IMR-90 (cell line): ENCODE measurements around the gene RDH13. TPM values are rescaled to one million over a fixed set of nuclear protein-coding genes. Genes with fewer than 3 reads are reported as not detected.

ENCODE experiments used
- ATAC-seq: fragments of 200-7000 bp; cut with Tn5 transposase; 2 replicates; pipeline ENCODE4 v1.9.1; 2020; ENCODE audit warnings: low read depth, mild to moderate bottlenecking, moderate library complexity
- BruUV-seq: library from RNA; stranded (reverse); fragments of 400-500 nt; replicated peaks from 2 replicates; lab custom pipeline; 2021; lab: Mats Ljungman, UMichigan
- CTCF ChIA-PET: fragments of 300-600 bp; formaldehyde crosslinking; extraction: SDS; loops from one replicate; lab custom pipeline; 2021; ENCODE audit warnings: antibody characterized with exemption; lab: Yijun Ruan, JAX
- POLR2A ChIA-PET: fragments of 300-600 bp; sonication (Branson Sonifier 250); formaldehyde crosslinking; loops from one replicate; lab custom pipeline; 2022; ENCODE audit warnings: antibody characterized with exemption; ENCODE audit not compliant: unreplicated experiment; lab: Charles Lee
- DNase-seq: peaks from one replicate; pipeline ENCODE4 v3.0.0; 2013
- H2AFZ ChIP-seq: replicated peaks from 2 replicates; pipeline ENCODE3; 2013; ENCODE audit warnings: low read length, mild to moderate bottlenecking; ENCODE audit not compliant: poor library complexity
- H2AK5ac ChIP-seq: 2 replicates; pipeline ENCODE4 v1.6.1; 2013; ENCODE audit warnings: low read depth, low read length, inconsistent platforms
- H2AK9ac ChIP-seq: replicated peaks from 2 replicates; pipeline ENCODE3; 2013; ENCODE audit warnings: mild to moderate bottlenecking, low read depth, low read length, moderate library complexity; ENCODE audit not compliant: poor library complexity
- H2BK120ac ChIP-seq: 2 replicates; pipeline ENCODE4 v1.6.1; 2013; ENCODE audit warnings: low read depth, low read length, inconsistent platforms
- H2BK15ac ChIP-seq: 3 replicates; pipeline ENCODE4 v1.6.1; 2013; ENCODE audit warnings: low read depth, low read length, inconsistent platforms
- H2BK20ac ChIP-seq: 2 replicates; pipeline ENCODE4 v1.6.1; 2013; ENCODE audit warnings: low read depth, mild to moderate bottlenecking, inconsistent platforms, low read length, moderate library complexity
- H2BK5ac ChIP-seq: 2 replicates; pipeline ENCODE4 v1.6.1; 2013; ENCODE audit warnings: mild to moderate bottlenecking, low read depth, low read length, inconsistent platforms; ENCODE audit not compliant: poor library complexity, severe bottlenecking
- H3K14ac ChIP-seq: replicated peaks from 2 replicates; pipeline ENCODE4 v1.6.1; 2013; ENCODE audit warnings: low read depth, low read length, inconsistent platforms
- H3K18ac ChIP-seq: 2 replicates; pipeline ENCODE4 v1.6.1; 2013; ENCODE audit warnings: low read depth, low read length, control low read depth
- H3K23ac ChIP-seq: 2 replicates; pipeline ENCODE4 v1.6.1; 2013; ENCODE audit warnings: low read depth, low read length, inconsistent platforms
- H3K27ac ChIP-seq: 2 replicates; pipeline ENCODE4 v1.5.1; 2013; ENCODE audit warnings: mild to moderate bottlenecking, control low read depth, low read length; ENCODE audit not compliant: insufficient read depth
- H3K27me3 ChIP-seq: 2 replicates; pipeline ENCODE4 v1.6.1; 2013; ENCODE audit warnings: low read length; ENCODE audit not compliant: control insufficient read depth, insufficient read depth
- H3K36me3 ChIP-seq: 2 replicates; pipeline ENCODE4 v1.6.1; 2013; ENCODE audit warnings: low read length, mixed read lengths; ENCODE audit not compliant: control insufficient read depth, insufficient read depth
- H3K4ac ChIP-seq: 2 replicates; pipeline ENCODE4 v1.6.1; 2013; ENCODE audit warnings: low read depth, low read length, inconsistent platforms
- H3K4me1 ChIP-seq: 2 replicates; pipeline ENCODE4 v1.6.1; 2013; ENCODE audit warnings: low read length, mixed read lengths; ENCODE audit not compliant: control insufficient read depth, insufficient read depth
- H3K4me2 ChIP-seq: 2 replicates; pipeline ENCODE4 v1.6.1; 2013; ENCODE audit warnings: low read depth, mild to moderate bottlenecking, control low read depth, low read length, moderate library complexity
- H3K4me3 ChIP-seq: 2 replicates; pipeline ENCODE4 v1.5.1; 2013; ENCODE audit warnings: low read depth, mild to moderate bottlenecking, control low read depth, low read length, moderate library complexity; ENCODE audit not compliant: insufficient read depth
- H3K56ac ChIP-seq: 2 replicates; pipeline ENCODE4 v1.6.1; 2013; ENCODE audit warnings: low read length, inconsistent platforms; ENCODE audit not compliant: insufficient read depth; ENCODE audit errors: extremely low read depth
- H3K79me1 ChIP-seq, 2 experiments: 2 replicates each; pipeline ENCODE4 v1.6.1; 2013; ENCODE audit warnings: low read length in 2 of 2, inconsistent platforms in 1 of 2, low read depth in 1 of 2
- H3K9ac ChIP-seq: 2 replicates; pipeline ENCODE4 v1.6.1; 2013; ENCODE audit warnings: low read depth, low read length, control low read depth
- H3K9me1 ChIP-seq: 2 replicates; pipeline ENCODE4 v1.6.1; 2013; ENCODE audit warnings: low read length, inconsistent platforms; ENCODE audit not compliant: insufficient read depth
- H3K9me3 ChIP-seq: 2 replicates; pipeline ENCODE4 v1.6.1; 2013; ENCODE audit warnings: low read length; ENCODE audit not compliant: control insufficient read depth, insufficient read depth
- H4K20me1 ChIP-seq: 2 replicates; pipeline ENCODE4 v1.6.1; 2013; ENCODE audit warnings: low read length, inconsistent platforms; ENCODE audit not compliant: insufficient read depth
- H4K5ac ChIP-seq: 2 replicates; pipeline ENCODE4 v1.6.1; 2013; ENCODE audit warnings: mild to moderate bottlenecking, low read depth, low read length, control low read depth
- H4K8ac ChIP-seq, 2 experiments: 2 replicates each; pipeline ENCODE4 v1.6.1; 2013; ENCODE audit warnings: low read depth in 2 of 2, low read length in 2 of 2, control low read depth in 1 of 2, inconsistent platforms in 1 of 2
- H4K91ac ChIP-seq: 2 replicates; pipeline ENCODE4 v1.6.1; 2013; ENCODE audit warnings: low read depth, low read length, inconsistent platforms; ENCODE audit not compliant: insufficient read depth
- POLR2A ChIP-seq: IDR thresholded peaks from 2 replicates; pipeline ENCODE4 v1.6.1; 2012; ENCODE audit warnings: mild to moderate bottlenecking, low read depth, low read length
- WGBS, 2 experiments: methylation state at CpG; one replicate each; pipeline versions ENCODE4 v1.1.5 to v1.1.7; 2013; ENCODE audit warnings: missing lambda C conversion rate in 2 of 2; ENCODE audit not compliant: insufficient read length in 1 of 2; ENCODE audit errors: extremely low coverage in 2 of 2; 5-methylcytosine and 5-hydroxymethylcytosine counted together
- dilution Hi-C: fragments of 300-500 bp; cut with HindIII; formaldehyde crosslinking; loops from one replicate; pipeline ENCODE4 v1.14.3; 2018; ENCODE audit warnings: low sequenced_read_pairs; ENCODE audit not compliant: unreplicated experiment
- in situ Hi-C: fragments of 300-500 bp; cut with MboI; formaldehyde crosslinking; loops from 3 replicates; pipeline ENCODE4 v1.14.3; 2019; ENCODE audit warnings: low sequenced_read_pairs, inconsistent platforms, mixed read lengths
- intact Hi-C: fragments of 100-400 bp; cut with micrococcal nuclease; formaldehyde crosslinking; loops from 2 replicates; pipeline ENCODE4 v1.10.0; 2022
- polyA plus RNA-seq, 3 experiments: library from polyadenylated mRNA; depleted of rRNA; stranded (reverse); fragments of >200 nt; gene quantifications; 2 replicates each; pipeline ENCODE4 v1.2.3, GENCODE V29; 2012; ENCODE audit warnings: low replicate concordance in 1 of 3
- total RNA-seq: library from RNA; depleted of rRNA; stranded (reverse); fragments of >200 nt; gene quantifications from 2 replicates; pipeline ENCODE4 v1.2.3, GENCODE V29; 2012

RDH13 gene
- total and polyA plus RNA-seq, 2 of the 4 experiments (the other 2 are of a cell fraction): 7.5 to 7.8 TPM

GRCh38 chr19:55028757-55029156 lies 34.2 kb downstream of the RDH13 start:
- in situ Hi-C loops (no loop called here), intact Hi-C loops (no loop called here), dilution Hi-C loops (no loop called here)
- ChIA-PET POLR2A (no interaction called here), CTCF (no interaction called here)
- H3K56ac ChIP-seq: no peak overlapping the region
- H3K27ac ChIP-seq: no peak overlapping the region
- no peak overlapping the region for H2BK15ac ChIP-seq
- H2AFZ ChIP-seq: no peak overlapping the region
- no peaks in the 10 kb centered on the region for H3K4me1 ChIP-seq
- no peaks in the 10 kb centered on the region for H3K27me3 ChIP-seq
- H3K4ac ChIP-seq: no peak overlapping the region
- BruUV-seq: no TSS peak
- H2BK5ac ChIP-seq: no peak overlapping the region
- H2BK120ac ChIP-seq: no peak overlapping the region
- no peak overlapping the region for H3K4me3 ChIP-seq
- no peaks in the 10 kb centered on the region for H4K20me1 ChIP-seq
- ATAC-seq (no peak), DNase-seq (no peak)
- H3K14ac ChIP-seq: no peak overlapping the region
- no peak overlapping the region for H2AK5ac ChIP-seq
- no peak overlapping the region for H3K18ac ChIP-seq
- no CpG with 5 or more reads among the region's 7 CpGs for WGBS, 2 experiments
- H4K5ac ChIP-seq: no peak overlapping the region
- H3K9me3 ChIP-seq: peaks cover 10% of the 10 kb centered on the region; the same call in 1 of the 2 replicates
- no peak for TF ChIP-seq POLR2A
- H3K9ac ChIP-seq: no peak overlapping the region
- no peaks in the 10 kb centered on the region for H3K36me3 ChIP-seq
- H3K23ac ChIP-seq: no peak overlapping the region
- H3K79me1 ChIP-seq: no peaks in the 10 kb centered on the region
- no peak overlapping the region for H4K8ac ChIP-seq
- no peak overlapping the region for H3K4me2 ChIP-seq
- H2AK9ac ChIP-seq: no peak overlapping the region
- H3K9me1 ChIP-seq: no peaks in the 10 kb centered on the region
- H4K91ac ChIP-seq: no peak overlapping the region
- H2BK20ac ChIP-seq: no peak overlapping the region
